Omental fat pad (tissue), 4 donors: ENCODE measurements around the gene CYP1B1. TPM values are rescaled to one million over a fixed set of nuclear protein-coding genes. Genes with fewer than 3 reads are reported as not detected.

Experiments
- ATAC-seq: fragments of 150-250 bp; one replicate; pipeline ENCODE4 v1.9.1; 2016; ENCODE audit warnings: mild to moderate bottlenecking, moderate library complexity; ENCODE audit not compliant: low FRiP score
- DNase-seq: peaks from one replicate; pipeline ENCODE4 v3.0.0-alpha.2; 2019; ENCODE audit warnings: low spot score
- CTCF ChIP-seq, 3 donors: fragments of 450-650 bp; IDR thresholded peaks; one replicate each; pipeline ENCODE4 v1.5.1; 2016 to 2017; ENCODE audit warnings: antibody characterized with exemption in 3 of 3, mild to moderate bottlenecking in 3 of 3, moderate library complexity in 2 of 3
- total RNA-seq, 4 donors: library from RNA; depleted of rRNA; stranded (reverse); fragments of >200 nt; gene quantifications; one replicate each; pipeline ENCODE4 v1.1.0, GENCODE V29; 2016

CYP1B1 gene
- total RNA-seq, 4 donors from 2014 or later: 45.8 to 143 (median 78.4) TPM

GRCh38 chr2:38074764-38075506, 1.0 kb downstream of the CYP1B1 start:
- DNase-seq (no peak), ATAC-seq (no peak)
- no peak for TF ChIP-seq CTCF (IDR thresholded peaks at IDR 0.05)

GRCh38 chr2:38074058-38074763, 1.7 kb downstream of the CYP1B1 start:
- ATAC-seq (no peak), DNase-seq (no peak)
- no peak for TF ChIP-seq CTCF (IDR thresholded peaks at IDR 0.05)

- ATAC-seq: no peak
- no peak for TF ChIP-seq CTCF (IDR thresholded peaks at IDR 0.05)
- no peak for DNase-seq
Observed at GRCh38 chr2:38073211-38074057, 2.5 kb downstream of the CYP1B1 start.

- no peak for TF ChIP-seq CTCF (IDR thresholded peaks at IDR 0.05)
- no peak for ATAC-seq
- DNase-seq: no peak
Observed at GRCh38 chr2:38070438-38070837, 5.5 kb downstream of the CYP1B1 start.

- no peak for TF ChIP-seq CTCF (IDR thresholded peaks at IDR 0.05)
- ATAC-seq: no peak
- DNase-seq: no peak
Observed at GRCh38 chr2:38068234-38068633, 7.7 kb downstream of the CYP1B1 start.

GRCh38 chr2:38066421-38067115, 9.4 kb downstream of the CYP1B1 start:
- no peak for ATAC-seq
- no peak for TF ChIP-seq CTCF (IDR thresholded peaks at IDR 0.05)
- no peak for DNase-seq
